Measurements from ENCODE around the gene DDX51.
"Not testable (repeated sequence)": the region's sequence is repeated elsewhere in the genome, so short reads cannot be mapped to it uniquely, and the experiment has no call there.

DDX51 gene

DNA sequence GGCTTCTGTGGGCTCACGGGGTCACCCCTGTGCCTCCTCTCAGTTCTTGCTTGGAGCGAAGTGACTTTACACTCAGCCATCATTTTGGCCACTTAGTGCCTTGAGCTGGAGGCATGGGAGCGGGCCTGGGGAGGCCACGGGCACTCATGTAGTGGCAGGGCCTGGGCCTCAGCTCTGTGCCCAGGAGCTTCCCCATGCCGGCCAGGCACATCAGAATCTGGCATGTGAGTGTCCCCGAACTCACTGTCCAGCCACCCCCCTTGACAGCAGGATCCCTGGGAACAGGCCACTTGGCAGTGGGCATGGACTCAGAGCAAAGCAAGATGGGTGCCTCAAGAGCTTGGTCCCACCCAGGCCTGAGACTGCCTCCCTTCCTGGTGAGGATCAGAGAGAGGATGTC lies 29.5 kb downstream of the DDX51 start:
- peaks cover 4% of the 10 kb centered on the region for H3K4me1 Mint-ChIP-seq (ENCODE audit: low read depth)
- no peak overlapping the region for H3K27ac Mint-ChIP-seq
- H3K36me3 Mint-ChIP-seq (ENCODE audit: low read depth): peaks cover 45% of the 10 kb centered on the region
- no peak overlapping the region for H3K4me3 Mint-ChIP-seq
- H3K27me3 Mint-ChIP-seq: no peaks in the 10 kb centered on the region
- H3K9me3 Mint-ChIP-seq: no peaks in the 10 kb centered on the region

DNA sequence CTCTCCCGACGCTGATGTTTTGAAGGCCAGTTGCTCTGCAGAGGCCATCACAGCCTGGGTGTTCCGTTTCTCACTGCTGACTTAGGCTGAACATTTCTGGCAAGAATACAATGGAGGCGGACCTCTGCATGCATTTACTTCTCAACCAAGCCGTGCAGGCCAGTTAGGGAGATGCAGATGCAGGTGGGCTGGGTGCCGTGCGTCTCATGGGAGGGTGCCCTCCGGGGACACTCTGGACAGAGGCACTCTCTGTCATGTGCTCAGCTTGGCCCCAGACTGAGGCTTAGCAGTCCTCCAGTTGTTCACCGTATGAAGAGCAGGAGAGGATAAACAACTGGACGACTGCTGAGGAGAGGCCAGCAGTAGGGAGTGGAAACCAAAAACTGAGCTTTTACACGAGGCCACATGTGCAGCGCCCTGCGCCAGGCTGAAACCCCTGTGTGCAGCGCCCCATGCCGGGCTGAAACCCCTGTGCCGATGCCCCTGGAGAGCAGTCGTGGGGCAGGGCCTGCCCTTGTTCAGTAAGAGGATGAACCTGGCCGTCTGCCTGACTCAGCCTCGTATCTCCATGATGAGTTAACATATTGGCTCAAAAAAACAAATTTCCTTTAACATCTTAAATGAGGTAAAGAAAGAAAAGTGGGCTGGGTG lies 32.3 kb downstream of the DDX51 start:
- H3K4me3 Mint-ChIP-seq: no peak overlapping the region
- peaks cover 4% of the 10 kb centered on the region for H3K4me1 Mint-ChIP-seq (ENCODE audit: low read depth)
- H3K27me3 Mint-ChIP-seq: no peaks in the 10 kb centered on the region
- peaks cover 60% of the 10 kb centered on the region for H3K36me3 Mint-ChIP-seq (ENCODE audit: low read depth)
- H3K9me3 Mint-ChIP-seq: no peaks in the 10 kb centered on the region
- no peak overlapping the region for H3K27ac Mint-ChIP-seq

DNA sequence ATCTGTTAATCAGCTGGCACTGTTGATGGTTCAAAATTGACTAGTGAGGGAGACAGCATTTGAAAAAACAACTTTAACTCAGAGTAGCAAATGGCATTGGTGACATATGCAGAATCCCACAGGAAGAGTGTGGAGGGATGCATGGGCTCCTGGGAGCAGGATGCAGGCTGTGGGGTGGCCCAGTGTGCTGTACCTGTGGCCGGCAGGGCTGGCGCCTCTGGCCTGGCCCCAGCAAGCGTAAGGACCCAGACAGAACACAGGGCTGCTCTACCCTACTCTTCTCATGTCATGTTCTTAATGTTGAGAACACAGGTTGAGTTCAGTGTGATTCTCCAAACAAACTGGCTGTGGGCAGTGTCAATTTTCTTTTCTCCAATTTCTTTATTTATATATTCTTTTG lies 33.4 kb downstream of the DDX51 start:
- H3K27ac Mint-ChIP-seq: no peak overlapping the region
- peaks cover 54% of the 10 kb centered on the region for H3K36me3 Mint-ChIP-seq (ENCODE audit: low read depth)

GRCh38 chr12:132109741-132110140 lies 34.4 kb downstream of the DDX51 start:
- Mint-ChIP-seq H3K36me3 (ENCODE audit: low read depth) (peaks cover 59% of the 10 kb centered on the region), H3K4me3 (no peak overlapping the region), H3K9me3 (no peaks in the 10 kb centered on the region), H3K27me3 (no peaks in the 10 kb centered on the region), H3K27ac (no peak overlapping the region), H3K4me1 (ENCODE audit: low read depth) (no peaks in the 10 kb centered on the region)

More for the DNA sequence above, 33.4 kb downstream of the DDX51 start:
- no peaks in the 10 kb centered on the region for H3K27me3 Mint-ChIP-seq
- H3K4me1 Mint-ChIP-seq (ENCODE audit: low read depth): peaks cover 4% of the 10 kb centered on the region
- H3K9me3 Mint-ChIP-seq: no peaks in the 10 kb centered on the region
- H3K4me3 Mint-ChIP-seq: no peak overlapping the region

GRCh38 chr12:132108211-132108832 lies 35.8 kb downstream of the DDX51 start:
- Mint-ChIP-seq H3K27me3 (no peaks in the 10 kb centered on the region), H3K4me3 (no peak overlapping the region), H3K9me3 (no peaks in the 10 kb centered on the region), H3K27ac (no peak overlapping the region), H3K4me1 (ENCODE audit: low read depth) (no peaks in the 10 kb centered on the region), H3K36me3 (ENCODE audit: low read depth) (peaks cover 52% of the 10 kb centered on the region)

DNA sequence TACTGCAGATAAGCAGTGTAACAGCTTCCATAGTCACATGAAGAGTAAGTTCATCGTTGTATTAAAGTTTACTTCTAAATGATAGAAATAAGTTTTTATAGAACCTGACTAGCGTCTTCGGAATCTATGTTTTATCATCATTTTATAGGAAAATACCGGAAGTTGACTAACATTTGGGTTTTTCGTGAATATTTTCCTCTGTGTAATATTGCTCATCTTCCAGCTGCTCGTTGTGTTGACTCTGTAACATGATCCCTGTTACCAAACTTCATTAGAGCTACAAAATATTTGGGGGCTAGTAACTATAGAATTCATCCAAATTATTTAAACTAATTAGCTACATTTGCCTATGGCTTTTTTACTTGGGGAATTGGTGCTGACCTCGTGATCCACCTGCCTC lies 37.2 kb downstream of the DDX51 start:
- no peak overlapping the region for H3K4me3 Mint-ChIP-seq
- no peaks in the 10 kb centered on the region for H3K9me3 Mint-ChIP-seq
- H3K36me3 Mint-ChIP-seq (ENCODE audit: low read depth): peaks cover 46% of the 10 kb centered on the region
- H3K4me1 Mint-ChIP-seq (ENCODE audit: low read depth): no peaks in the 10 kb centered on the region
- H3K27me3 Mint-ChIP-seq: no peaks in the 10 kb centered on the region
- no peak overlapping the region for H3K27ac Mint-ChIP-seq

- no peak overlapping the region for H3K27ac Mint-ChIP-seq
- no peaks in the 10 kb centered on the region for H3K9me3 Mint-ChIP-seq
- H3K27me3 Mint-ChIP-seq: no peaks in the 10 kb centered on the region
- H3K36me3 Mint-ChIP-seq (ENCODE audit: low read depth): peaks cover 40% of the 10 kb centered on the region
- no peak overlapping the region for H3K4me3 Mint-ChIP-seq
- no peaks in the 10 kb centered on the region for H3K4me1 Mint-ChIP-seq (ENCODE audit: low read depth)
Observed at GRCh38 chr12:132105467-132105866, 38.7 kb downstream of the DDX51 start.

GRCh38 chr12:132103542-132104308 lies 40.4 kb downstream of the DDX51 start:
- Mint-ChIP-seq H3K9me3 (no peaks in the 10 kb centered on the region), H3K36me3 (ENCODE audit: low read depth) (peaks cover 39% of the 10 kb centered on the region), H3K27ac (no peak overlapping the region)

DNA sequence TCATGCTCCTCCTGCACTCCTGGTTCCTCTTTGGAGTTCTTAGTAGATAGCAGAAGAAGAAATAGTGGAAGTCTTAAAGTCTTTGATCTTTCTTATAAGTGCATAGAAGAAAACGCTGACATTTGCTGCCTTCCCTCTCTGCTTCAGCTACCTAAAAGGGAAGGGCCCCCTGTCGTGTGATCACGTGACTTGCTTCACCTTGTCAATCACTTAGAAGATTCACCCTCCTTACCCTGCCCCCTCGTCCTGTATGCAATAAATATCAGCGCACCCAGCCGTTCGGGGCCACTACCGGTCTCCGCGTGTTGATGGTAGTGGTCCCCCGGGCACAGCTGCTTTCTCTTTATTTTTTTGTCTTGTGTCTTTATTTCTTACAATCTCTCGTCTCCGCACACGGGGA lies 41.0 kb downstream of the DDX51 start:
- not testable (repeated sequence) for H3K4me3 Mint-ChIP-seq; H3K27me3 Mint-ChIP-seq; H3K4me1 Mint-ChIP-seq (ENCODE audit: low read depth); H3K9me3 Mint-ChIP-seq; H3K27ac Mint-ChIP-seq
- H3K36me3 Mint-ChIP-seq (ENCODE audit: low read depth): peaks cover 37% of the 10 kb centered on the region

More at GRCh38 chr12:132103542-132104308, 40.4 kb downstream of the DDX51 start:
- no peak overlapping the region for H3K4me3 Mint-ChIP-seq
- no peaks in the 10 kb centered on the region for H3K27me3 Mint-ChIP-seq
- no peaks in the 10 kb centered on the region for H3K4me1 Mint-ChIP-seq (ENCODE audit: low read depth)

DNA sequence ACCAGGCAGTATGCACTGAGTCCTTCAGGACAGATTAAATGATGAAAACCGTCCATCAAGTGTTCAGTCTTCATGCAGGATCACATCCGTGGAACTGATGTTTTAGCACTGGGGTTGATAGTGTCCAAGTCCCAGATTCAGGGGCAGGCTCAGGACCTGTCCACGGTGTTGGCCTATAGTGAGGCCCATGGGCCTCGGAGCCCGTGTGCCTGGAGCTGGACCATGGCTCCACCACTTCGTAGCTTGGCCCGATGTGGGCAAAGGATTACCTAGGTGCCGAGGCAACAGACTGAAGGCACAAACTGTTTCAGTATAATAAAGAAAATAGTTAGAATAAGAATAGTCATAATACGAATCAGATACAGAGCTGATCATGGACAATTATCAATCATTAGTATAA lies 41.8 kb downstream of the DDX51 start:
- no peak overlapping the region for H3K4me3 Mint-ChIP-seq
- H3K36me3 Mint-ChIP-seq (ENCODE audit: low read depth): peaks cover 38% of the 10 kb centered on the region
- no peak overlapping the region for H3K27ac Mint-ChIP-seq
- H3K4me1 Mint-ChIP-seq (ENCODE audit: low read depth): no peaks in the 10 kb centered on the region
- H3K27me3 Mint-ChIP-seq: no peaks in the 10 kb centered on the region
- no peaks in the 10 kb centered on the region for H3K9me3 Mint-ChIP-seq

- Mint-ChIP-seq H3K27ac (no peak overlapping the region), H3K4me1 (ENCODE audit: low read depth) (peaks cover 10% of the 10 kb centered on the region), H3K9me3 (peaks cover 10% of the 10 kb centered on the region), H3K4me3 (no peak overlapping the region), H3K36me3 (ENCODE audit: low read depth) (peaks cover 49% of the 10 kb centered on the region), H3K27me3 (no peaks in the 10 kb centered on the region)
Observed at GRCh38 chr12:132100306-132101065, 43.6 kb downstream of the DDX51 start.

DNA sequence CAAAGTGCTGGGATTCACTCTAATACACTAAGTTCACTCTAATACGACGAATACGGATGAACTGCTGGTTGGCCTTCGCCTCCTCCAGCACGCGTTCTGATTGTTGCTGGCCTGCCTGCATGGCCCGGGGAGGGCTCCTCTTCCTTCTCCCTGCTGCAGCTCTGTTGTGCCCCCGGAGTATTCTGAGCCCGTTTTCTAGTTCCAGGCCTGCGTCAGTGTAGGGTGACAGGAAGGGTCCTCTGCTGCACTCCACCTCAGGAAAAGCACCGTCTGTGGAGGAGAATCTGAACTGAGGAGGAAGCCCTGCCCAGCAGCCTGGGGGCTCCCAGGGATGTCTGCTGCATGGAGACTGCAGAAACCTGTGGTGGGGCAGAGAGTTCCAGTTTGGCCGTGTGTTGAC lies 44.4 kb downstream of the DDX51 start:
- Mint-ChIP-seq H3K27ac (no peak overlapping the region), H3K36me3 (ENCODE audit: low read depth) (peaks cover 46% of the 10 kb centered on the region), H3K27me3 (no peaks in the 10 kb centered on the region), H3K9me3 (peaks cover 10% of the 10 kb centered on the region), H3K4me1 (ENCODE audit: low read depth) (peaks cover 12% of the 10 kb centered on the region), H3K4me3 (no peak overlapping the region)

GRCh38 chr12:132095520-132096409 lies 48.4 kb downstream of the DDX51 start:
- H3K27ac Mint-ChIP-seq: peak overlapping the region; percentile 61
- no peaks in the 10 kb centered on the region for H3K27me3 Mint-ChIP-seq
- peaks cover 46% of the 10 kb centered on the region for H3K36me3 Mint-ChIP-seq (ENCODE audit: low read depth)
- H3K9me3 Mint-ChIP-seq: peaks cover 10% of the 10 kb centered on the region
- H3K4me1 Mint-ChIP-seq (ENCODE audit: low read depth): peaks cover 15% of the 10 kb centered on the region
- no peak overlapping the region for H3K4me3 Mint-ChIP-seq

DNA sequence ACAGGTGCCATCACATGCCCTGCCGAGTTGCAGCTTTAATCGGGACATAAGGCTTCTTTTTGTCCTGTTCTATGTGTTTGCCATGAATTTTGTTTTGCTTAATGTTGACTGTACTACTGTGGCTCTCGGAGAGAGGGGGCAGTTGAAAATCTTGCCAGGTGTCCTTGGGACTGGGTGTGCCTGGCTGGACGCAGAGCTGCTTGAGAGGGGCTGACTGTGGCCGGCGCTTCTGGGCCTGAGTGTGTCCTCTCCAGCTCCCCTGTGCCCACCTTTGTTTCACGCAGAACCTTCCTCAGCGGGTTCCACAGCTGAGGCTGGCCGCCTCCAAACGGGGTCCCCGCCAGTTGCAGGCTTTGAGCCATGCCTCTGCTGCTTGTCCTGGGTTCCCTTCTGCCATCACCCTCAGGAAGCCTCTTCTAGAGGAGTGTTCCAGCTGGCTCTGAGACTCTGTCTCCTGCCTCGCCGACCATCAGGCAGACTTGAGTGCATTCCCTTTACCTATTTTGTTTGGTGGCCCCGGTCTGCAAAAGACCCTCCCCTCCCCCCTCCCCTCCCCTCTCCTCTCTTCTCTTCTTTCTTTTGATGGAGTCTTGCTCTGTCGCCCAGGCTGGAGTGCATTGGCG lies 49.7 kb downstream of the DDX51 start:
- Mint-ChIP-seq H3K27me3 (no peaks in the 10 kb centered on the region), H3K36me3 (ENCODE audit: low read depth) (peaks cover 49% of the 10 kb centered on the region), H3K27ac (no peak overlapping the region), H3K4me3 (no peak overlapping the region), H3K9me3 (peaks cover 10% of the 10 kb centered on the region), H3K4me1 (ENCODE audit: low read depth) (peaks cover 24% of the 10 kb centered on the region)
